Sigmoid colon (tissue), 7 donors: Measurements from ENCODE around the gene COPS2. TPM values are rescaled to one million over a fixed set of nuclear protein-coding genes. Genes with fewer than 3 reads are reported as not detected.

Experiments used
- DNase-seq: peaks from one replicate; pipeline ENCODE4 v3.0.0-alpha.2; 2019
- H3K27ac ChIP-seq, 4 donors: fragments of 200-600 bp; sonication (generic); one replicate each; pipeline ENCODE4 v1.5.1; 2016 to 2019; ENCODE audit warnings: mild to moderate bottlenecking in 1 of 4
- H3K27me3 ChIP-seq, 3 donors: fragments of 200-600 bp; sonication (generic); one replicate each; pipeline ENCODE4 v1.5.1; 2019; ENCODE audit warnings: mild to moderate bottlenecking in 1 of 3
- H3K36me3 ChIP-seq, 4 donors: fragments of 200-600 bp; sonication (generic); one replicate each; pipeline ENCODE4 v1.5.1; 2016 to 2019
- H3K4me1 ChIP-seq, 4 donors: fragments of 200-600 bp; sonication (generic); one replicate each; pipeline ENCODE4 v1.5.1; 2017 to 2019
- H3K4me3 ChIP-seq, 4 donors: fragments of 200-600 bp; sonication (generic); one replicate each; pipeline ENCODE4 v1.5.1; 2017 to 2019; ENCODE audit warnings: mild to moderate bottlenecking in 2 of 4, moderate library complexity in 1 of 4
- H3K9me3 ChIP-seq, 4 donors: fragments of 200-600 bp in 3 of 4; sonication (generic) in 3 of 4; one replicate each; pipeline versions ENCODE4 v1.5.1 to v1.6.1; 2013 to 2019
- CTCF ChIP-seq, 4 experiments: fragments of 450-650 bp in 3 of 4; fragments of 200-600 bp in 1 of 4; IDR thresholded peaks; one replicate each; pipeline ENCODE4 v1.5.1; 2016 to 2019; ENCODE audit warnings: antibody characterized with exemption in 4 of 4, mild to moderate bottlenecking in 3 of 4, moderate library complexity in 2 of 4
- EP300 ChIP-seq, 4 donors: sonication (generic); formaldehyde crosslinking; IDR thresholded peaks; one replicate each; pipeline ENCODE4 v1.6.1; 2017; ENCODE audit warnings: antibody characterized with exemption in 4 of 4
- POLR2A ChIP-seq, 2 donors: fragments of 450-650 bp; IDR thresholded peaks; one replicate each; pipeline ENCODE4 v1.6.1; 2016; ENCODE audit warnings: antibody characterized with exemption in 2 of 2, mild to moderate bottlenecking in 2 of 2, moderate library complexity in 2 of 2
- POLR2AphosphoS5 ChIP-seq, 4 donors: sonication (generic); formaldehyde crosslinking; IDR thresholded peaks; one replicate each; pipeline ENCODE4 v1.6.1; 2017; ENCODE audit warnings: antibody characterized with exemption in 4 of 4
- WGBS, 2 donors: extraction: QIAGEN DNeasy Blood & Tissue Kit; methylation state at CpG; one replicate each; pipeline ENCODE4 v1.1.7; 2013; 5-methylcytosine and 5-hydroxymethylcytosine counted together
- intact Hi-C: fragments of 100-400 bp; cut with DNase I; formaldehyde crosslinking; loops from one replicate; pipeline ENCODE4 v1.15.1; 2023
- polyA plus RNA-seq, 3 donors: library from polyadenylated mRNA; stranded (reverse); fragments of 200-250 nt; gene quantifications; one replicate each; pipeline ENCODE4 v1.2.3, GENCODE V29; 2013
- total RNA-seq, 4 donors: library from RNA; depleted of rRNA; stranded (reverse); fragments of >200 nt; gene quantifications; one replicate each; pipeline ENCODE4 v1.1.0, GENCODE V29; 2016
- donor health status: healthy with polysubstance abuse.
- donor health status: Bipolar disorder and iron deficiency.
- donor health status: healthy.

The COPS2 gene
- total and polyA plus RNA-seq, 7 donors: 35.7 to 142 (median 88.9) TPM

GRCh38 chr15:49137861-49138260 lies 17.5 kb downstream of the COPS2 start:
- Histone ChIP-seq H3K9me3 (no peaks in the 10 kb centered on the region), H3K27me3 (no peaks in the 10 kb centered on the region), H3K27ac (no peak overlapping the region), H3K4me1 (no peaks in the 10 kb centered on the region), H3K36me3 (peaks cover 4 to 98% (median 30%) of the 10 kb centered on the region in 4 donors), H3K4me3 (no peak overlapping the region)
- intact Hi-C loops: no loop called here
- WGBS, 2 donors: 89 to 90% methylated on average over 2 of the region's 2 CpGs
- TF ChIP-seq EP300 (IDR thresholded peaks at IDR 0.05) (no peak), CTCF (IDR thresholded peaks at IDR 0.05) (no peak), POLR2A (IDR thresholded peaks at IDR 0.05) (no peak), POLR2AphosphoS5 (IDR thresholded peaks at IDR 0.05) (no peak)
- no peak for DNase-seq

- WGBS, 2 donors: 89% methylated on average over 3 of the region's 3 CpGs
- intact Hi-C loops: no loop called here
- no peak for DNase-seq
- TF ChIP-seq POLR2A (IDR thresholded peaks at IDR 0.05): no peak
- no peak for TF ChIP-seq CTCF (IDR thresholded peaks at IDR 0.05)
- TF ChIP-seq POLR2AphosphoS5 (IDR thresholded peaks at IDR 0.05): no peak
- TF ChIP-seq EP300 (IDR thresholded peaks at IDR 0.05): no peak
- Histone ChIP-seq H3K27me3 (no peaks in the 10 kb centered on the region), H3K27ac (no peak overlapping the region), H3K4me3 (no peak overlapping the region), H3K4me1 (no peaks in the 10 kb centered on the region), H3K9me3 (no peaks in the 10 kb centered on the region), H3K36me3 (peaks cover 0 to 98% (median 24%) of the 10 kb centered on the region in 4 donors)
Measured at GRCh38 chr15:49135911-49136310, 19.5 kb downstream of the COPS2 start.

GRCh38 chr15:49135342-49135857 lies 20.0 kb downstream of the COPS2 start:
- WGBS, 2 donors: 67 to 74% methylated on average over 2 of the region's 2 CpGs
- no peaks in the 10 kb centered on the region for H3K4me1 ChIP-seq
- no peak overlapping the region for H3K27ac ChIP-seq
- intact Hi-C loops: no loop called here
- H3K9me3 ChIP-seq: no peaks in the 10 kb centered on the region
- TF ChIP-seq EP300 (IDR thresholded peaks at IDR 0.05): no peak
- no peak for TF ChIP-seq CTCF (IDR thresholded peaks at IDR 0.05)
- TF ChIP-seq POLR2AphosphoS5 (IDR thresholded peaks at IDR 0.05): no peak
- no peak for TF ChIP-seq POLR2A (IDR thresholded peaks at IDR 0.05)
- peaks cover 0 to 98% (median 25%) of the 10 kb centered on the region in 4 donors for H3K36me3 ChIP-seq
- DNase-seq: no peak
- H3K27me3 ChIP-seq: no peaks in the 10 kb centered on the region
- H3K4me3 ChIP-seq: no peak overlapping the region

- Histone ChIP-seq H3K36me3 (peaks cover 0 to 98% (median 25%) of the 10 kb centered on the region in 4 donors), H3K4me3 (no peak overlapping the region), H3K27ac (no peak overlapping the region), H3K27me3 (no peaks in the 10 kb centered on the region), H3K4me1 (no peaks in the 10 kb centered on the region), H3K9me3 (no peaks in the 10 kb centered on the region)
- WGBS, 2 donors: 75 to 82% methylated on average over 5 of the region's 5 CpGs
- intact Hi-C loops: no loop called here
- no peak for TF ChIP-seq EP300 (IDR thresholded peaks at IDR 0.05)
- no peak for TF ChIP-seq POLR2A (IDR thresholded peaks at IDR 0.05)
- TF ChIP-seq CTCF (IDR thresholded peaks at IDR 0.05): no peak
- TF ChIP-seq POLR2AphosphoS5 (IDR thresholded peaks at IDR 0.05): no peak
- no peak for DNase-seq
Measured at GRCh38 chr15:49134683-49135341, 20.6 kb downstream of the COPS2 start.
